ENCODE measurements around the gene DNAH17. TPM values are rescaled to one million over a fixed set of nuclear protein-coding genes. Genes with fewer than 3 reads are reported as not detected.

DNAH17 gene
- total RNA-seq, 1 donor from 2014 or later, result 0.25 TPM

DNA sequence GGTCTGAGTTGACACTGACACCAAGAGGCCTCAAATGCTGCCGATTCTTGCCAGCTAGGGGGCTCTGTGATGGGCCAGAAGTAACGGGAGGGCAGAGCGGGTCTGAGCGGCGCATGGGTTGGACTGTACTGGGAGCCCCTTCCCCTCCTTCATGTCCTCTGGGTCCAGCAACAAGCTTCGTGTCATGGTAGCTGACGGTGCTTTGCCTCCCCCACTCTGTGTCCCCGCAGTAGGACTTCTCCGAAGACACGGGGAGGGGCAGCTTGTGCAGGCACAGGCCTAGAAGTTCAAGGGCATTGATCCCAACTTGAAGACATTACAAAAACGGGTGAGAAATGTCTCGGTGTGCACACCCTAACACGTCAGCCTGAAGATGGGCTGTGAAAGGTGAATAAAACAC, 39.8 kb upstream of the DNAH17 start:
- TF ChIP-seq, protein P1, sequence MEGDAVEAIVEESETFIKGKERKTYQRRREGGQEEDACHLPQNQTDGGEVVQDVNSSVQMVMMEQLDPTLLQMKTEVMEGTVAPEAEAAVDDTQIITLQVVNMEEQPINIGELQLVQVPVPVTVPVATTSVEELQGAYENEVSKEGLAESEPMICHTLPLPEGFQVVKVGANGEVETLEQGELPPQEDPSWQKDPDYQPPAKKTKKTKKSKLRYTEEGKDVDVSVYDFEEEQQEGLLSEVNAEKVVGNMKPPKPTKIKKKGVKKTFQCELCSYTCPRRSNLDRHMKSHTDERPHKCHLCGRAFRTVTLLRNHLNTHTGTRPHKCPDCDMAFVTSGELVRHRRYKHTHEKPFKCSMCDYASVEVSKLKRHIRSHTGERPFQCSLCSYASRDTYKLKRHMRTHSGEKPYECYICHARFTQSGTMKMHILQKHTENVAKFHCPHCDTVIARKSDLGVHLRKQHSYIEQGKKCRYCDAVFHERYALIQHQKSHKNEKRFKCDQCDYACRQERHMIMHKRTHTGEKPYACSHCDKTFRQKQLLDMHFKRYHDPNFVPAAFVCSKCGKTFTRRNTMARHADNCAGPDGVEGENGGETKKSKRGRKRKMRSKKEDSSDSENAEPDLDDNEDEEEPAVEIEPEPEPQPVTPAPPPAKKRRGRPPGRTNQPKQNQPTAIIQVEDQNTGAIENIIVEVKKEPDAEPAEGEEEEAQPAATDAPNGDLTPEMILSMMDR (IDR thresholded peaks at IDR 0.05; ENCODE audit: insufficient read depth, low read length, poor library complexity, severe bottlenecking), result no peak

GRCh38 chr17:78615631-78616030, 38.4 kb upstream of the DNAH17 start:
- no peaks in the 10 kb centered on the region for H3K36me3 ChIP-seq (ENCODE audit: control insufficient read depth, insufficient read depth, low read length)
- DNase-seq (ENCODE audit: low read depth), result no peak
- H3K27me3 ChIP-seq (ENCODE audit: control insufficient read depth, insufficient read depth, low read length), result no peaks in the 10 kb centered on the region
- TF ChIP-seq, protein P1 (IDR thresholded peaks at IDR 0.05; ENCODE audit: insufficient read depth, low read length, poor library complexity, severe bottlenecking), result no peak
- no peak overlapping the region for H3K4me3 ChIP-seq (ENCODE audit: low read depth, low read length)

More for the DNA sequence above, 39.8 kb upstream of the DNAH17 start:
- Histone ChIP-seq H3K4me3 (ENCODE audit: low read depth, low read length) (no peak overlapping the region), H3K27me3 (ENCODE audit: control insufficient read depth, insufficient read depth, low read length) (no peaks in the 10 kb centered on the region), H3K36me3 (ENCODE audit: control insufficient read depth, insufficient read depth, low read length) (no peaks in the 10 kb centered on the region)
- no peak for DNase-seq (ENCODE audit: low read depth)

- TF ChIP-seq, protein P1 (IDR thresholded peaks at IDR 0.05; ENCODE audit: insufficient read depth, low read length, poor library complexity, severe bottlenecking), result no peak
- no peak overlapping the region for H3K4me3 ChIP-seq (ENCODE audit: low read depth, low read length)
- H3K36me3 ChIP-seq (ENCODE audit: control insufficient read depth, insufficient read depth, low read length), result no peaks in the 10 kb centered on the region
- H3K27me3 ChIP-seq (ENCODE audit: control insufficient read depth, insufficient read depth, low read length), result no peaks in the 10 kb centered on the region
- no peak for DNase-seq (ENCODE audit: low read depth)
Measured at GRCh38 chr17:78613416-78613815, 36.2 kb upstream of the DNAH17 start.

GRCh38 chr17:78611607-78612006, 34.4 kb upstream of the DNAH17 start:
- H3K27me3 ChIP-seq (ENCODE audit: control insufficient read depth, insufficient read depth, low read length), result no peaks in the 10 kb centered on the region
- DNase-seq (ENCODE audit: low read depth), result no peak
- no peaks in the 10 kb centered on the region for H3K36me3 ChIP-seq (ENCODE audit: control insufficient read depth, insufficient read depth, low read length)
- no peak overlapping the region for H3K4me3 ChIP-seq (ENCODE audit: low read depth, low read length)
- TF ChIP-seq, protein P1 (IDR thresholded peaks at IDR 0.05; ENCODE audit: insufficient read depth, low read length, poor library complexity, severe bottlenecking), result no peak

DNA sequence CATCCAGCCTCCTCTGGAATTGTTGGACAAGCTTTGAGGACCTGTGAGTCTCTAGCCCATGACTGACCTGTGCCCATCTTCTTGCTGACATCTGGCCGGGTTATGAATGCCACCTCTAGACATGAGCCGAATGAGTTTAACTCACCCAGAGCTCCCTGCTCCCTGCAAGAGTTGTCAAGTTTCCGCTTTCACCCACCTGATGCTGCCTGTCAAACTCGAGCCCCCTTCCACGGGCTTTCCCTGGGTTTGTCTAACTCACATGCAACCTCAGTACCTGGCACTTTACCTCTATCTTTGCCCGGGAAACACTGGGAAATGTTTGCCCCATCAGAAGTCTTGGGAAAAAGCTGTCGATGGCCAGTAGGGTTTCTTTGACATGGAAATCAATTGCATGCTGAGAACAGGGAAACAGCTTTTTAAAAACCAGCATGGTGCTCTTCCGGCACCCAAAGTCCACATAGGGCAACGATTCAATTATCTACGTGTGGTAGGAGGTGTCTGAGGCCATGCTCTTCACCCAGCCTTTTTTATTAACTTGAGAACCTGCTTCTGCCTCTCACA, 33.8 kb upstream of the DNAH17 start:
- H3K36me3 ChIP-seq (ENCODE audit: control insufficient read depth, insufficient read depth, low read length), result no peaks in the 10 kb centered on the region

More for the DNA sequence above, 33.8 kb upstream of the DNAH17 start:
- no peak for DNase-seq (ENCODE audit: low read depth)
- TF ChIP-seq, protein P1 (IDR thresholded peaks at IDR 0.05; ENCODE audit: insufficient read depth, low read length, poor library complexity, severe bottlenecking), result no peak
- Histone ChIP-seq H3K4me3 (ENCODE audit: low read depth, low read length) (no peak overlapping the region), H3K27me3 (ENCODE audit: control insufficient read depth, insufficient read depth, low read length) (no peaks in the 10 kb centered on the region)
